ENCODE results near the gene COL4A3. TPM values are rescaled to one million over a fixed set of nuclear protein-coding genes. Genes with fewer than 3 reads are reported as not detected.

The COL4A3 gene
- total RNA-seq, 1 experiment from 2014 or later, result 0.15 TPM

- Histone ChIP-seq H3K79me2 (ENCODE audit: insufficient read depth, low read length) (no peaks in the 10 kb centered on the region), H2BK120ac (ENCODE audit: low read depth, low read length, poor library complexity, severe bottlenecking) (no peak overlapping the region), H4K20me1 (ENCODE audit: control insufficient read depth, insufficient read depth, insufficient read length) (no peaks in the 10 kb centered on the region), H3K4me2 (ENCODE audit: insufficient read depth, insufficient read length, low read length) (no peak overlapping the region), H3K56ac (ENCODE audit: insufficient read length, low read depth, low read length) (no peak overlapping the region), H3K27ac (ENCODE audit: insufficient read length, low read depth, low read length) (no peak overlapping the region), H3K9me3 (ENCODE audit: control insufficient read depth, low read depth, low read length) (no peaks in the 10 kb centered on the region), H3K9ac (ENCODE audit: extremely low read depth, insufficient read length, low read length) (no peak overlapping the region), H2AFZ (ENCODE audit: low read length) (no peak overlapping the region), H2BK15ac (ENCODE audit: low read depth, low read length) (no peak overlapping the region), H2AK5ac (ENCODE audit: insufficient read length, low read length) (no peak overlapping the region), H3K4ac (ENCODE audit: low read depth, low read length) (no peak overlapping the region), H2BK5ac (ENCODE audit: insufficient read length, low read length) (no peak overlapping the region), H2BK20ac (ENCODE audit: low read depth, low read length, poor library complexity, severe bottlenecking) (no peak overlapping the region), H3K18ac (ENCODE audit: insufficient read length, low read depth, low read length) (no peak overlapping the region), H3T11ph (ENCODE audit: low read length) (no peak overlapping the region), H2BK12ac (ENCODE audit: insufficient read length, low read depth, low read length) (no peak overlapping the region), H3K79me1 (ENCODE audit: insufficient read depth, low read depth, low read length, poor library complexity, severe bottlenecking) (no peaks in the 10 kb centered on the region), H3K27me3 (ENCODE audit: insufficient read depth, low read length) (no peaks in the 10 kb centered on the region), H3K4me1 (ENCODE audit: insufficient read depth, low read length) (peaks cover 11% of the 10 kb centered on the region; the same call in 1 of the 2 replicates), H3K23ac (ENCODE audit: insufficient read length, low read depth, low read length) (no peak overlapping the region), H4K8ac (replicated peaks; ENCODE audit: insufficient read length, low read depth, low read length) (no peak overlapping the region), H4K91ac (ENCODE audit: insufficient read length, low read depth, low read length) (no peak overlapping the region), H3K23me2 (ENCODE audit: insufficient read length, low read depth, low read length, poor library complexity, severe bottlenecking) (no peaks in the 10 kb centered on the region), H4K5ac (ENCODE audit: insufficient read length, low read depth, low read length) (no peak overlapping the region), H3K14ac (ENCODE audit: insufficient read depth, low read length) (no peak overlapping the region)
- H3K27ac Mint-ChIP-seq, result no peak overlapping the region
- no peak overlapping the region for H3K4me3 Mint-ChIP-seq
- no CpG with 5 or more reads among the region's 1 CpG for WGBS (ENCODE audit: extremely low coverage, insufficient read length, low lambda C conversion rate)
- H3K27me3 Mint-ChIP-seq (ENCODE audit: low read depth), result peaks cover 3% of the 10 kb centered on the region; the same call in 1 of the 2 replicates
- H3K4me1 Mint-ChIP-seq, result peaks cover 36 to 49% of the 10 kb centered on the region in 2 experiments
- H3K9me3 Mint-ChIP-seq, result no peaks in the 10 kb centered on the region; a peak in 2 of 5 replicates
- H3K36me3 Mint-ChIP-seq (ENCODE audit: insufficient read depth in 1 of 3, low read depth in 3 of 3), result peaks cover 0 to 5% (median 0%) of the 10 kb centered on the region in 3 experiments; a peak in 2 of 7 replicates
- no peak for DNase-seq
- no peak for TF ChIP-seq CTCF (conservative IDR thresholded peaks at IDR 0.05)
Measured at GRCh38 chr2:227186751-227187150, 22.3 kb downstream of the COL4A3 start.
